Thoracic aorta (tissue), 2 donors: Measurements from ENCODE around the gene CAB39L. TPM values are rescaled to one million over a fixed set of nuclear protein-coding genes. Genes with fewer than 3 reads are reported as not detected.

ENCODE experiments used
- ATAC-seq: fragments of 150-250 bp; one replicate; pipeline ENCODE4 v1.8.0; 2017; ENCODE audit warnings: low read depth; ENCODE audit not compliant: insufficient number of reproducible peaks, low FRiP score
- DNase-seq: peaks from one replicate; pipeline ENCODE4 v3.0.0-alpha.2; 2020; ENCODE audit warnings: low spot score
- H3K27ac ChIP-seq, 2 donors: fragments of 200-600 bp; sonication (generic); 1 replicate in 1 of 2; 2 replicates in 1 of 2; pipeline ENCODE4 v1.5.1; 2016; ENCODE audit warnings: mild to moderate bottlenecking in 2 of 2, moderate library complexity in 2 of 2
- H3K27me3 ChIP-seq: fragments of 200-600 bp; sonication (generic); replicated peaks from 2 replicates; pipeline ENCODE4 v1.6.0; 2016; ENCODE audit warnings: mild to moderate bottlenecking; ENCODE audit not compliant: insufficient read depth
- H3K36me3 ChIP-seq: fragments of 200-600 bp; sonication (generic); one replicate; pipeline ENCODE4 v1.5.1; 2016
- H3K4me1 ChIP-seq, 2 donors: fragments of 200-600 bp; sonication (generic); 1 replicate in 1 of 2; 2 replicates in 1 of 2; pipeline versions ENCODE4 v1.5.1 to v1.6.0; 2016; ENCODE audit warnings: low read depth in 2 of 2, mild to moderate bottlenecking in 1 of 2; ENCODE audit not compliant: control insufficient read depth in 1 of 2
- H3K4me3 ChIP-seq: fragments of 200-600 bp; sonication (generic); 2 replicates; pipeline ENCODE4 v1.5.1; 2016; ENCODE audit warnings: mild to moderate bottlenecking
- H3K9me3 ChIP-seq: fragments of 200-600 bp; sonication (generic); 2 replicates; pipeline ENCODE4 v1.5.1; 2016
- total RNA-seq, 2 donors: library from RNA; depleted of rRNA; stranded (reverse); fragments of >200 nt; gene quantifications; one replicate each; pipeline versions ENCODE4 v1.1.0 to v1.2.3, GENCODE V29; 2016
- TF ChIP-seq, protein P1 (sequence below): fragments of 200-600 bp; sonication (generic); IDR thresholded peaks from one replicate; pipeline ENCODE4 v1.5.1; 2019; ENCODE audit warnings: antibody characterized with exemption

CAB39L gene
- total RNA-seq, 2 donors from 2014 or later = 38.7 to 46.7 TPM

DNA sequence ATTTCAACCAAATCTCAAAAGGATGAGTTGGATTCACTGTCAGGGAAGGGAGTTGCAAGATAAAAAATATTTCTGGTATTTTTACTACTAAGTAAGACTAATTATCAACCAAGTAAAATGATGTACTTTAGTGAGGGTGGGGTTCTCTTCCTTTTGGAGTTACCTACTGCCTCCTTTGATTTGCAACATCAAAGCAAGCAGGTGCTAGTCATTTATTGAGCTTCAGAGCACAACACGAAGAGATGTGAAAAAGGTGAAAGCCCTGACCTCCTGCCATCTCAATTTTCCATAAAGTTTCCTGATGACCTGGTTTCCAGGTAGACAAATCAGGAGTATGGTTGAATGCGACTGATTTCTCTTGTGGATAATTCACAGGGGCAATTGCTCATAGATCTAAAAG lies 100.1 kb downstream of the CAB39L start:
- H3K36me3 ChIP-seq = peaks cover 6% of the 10 kb centered on the region
- no peak overlapping the region for H3K4me3 ChIP-seq
- H3K27ac ChIP-seq = no peak overlapping the region
- no peaks in the 10 kb centered on the region for H3K27me3 ChIP-seq
- no peaks in the 10 kb centered on the region for H3K9me3 ChIP-seq
- ATAC-seq (no peak), DNase-seq (no peak)
- no peaks in the 10 kb centered on the region for H3K4me1 ChIP-seq
- TF ChIP-seq, protein P1, sequence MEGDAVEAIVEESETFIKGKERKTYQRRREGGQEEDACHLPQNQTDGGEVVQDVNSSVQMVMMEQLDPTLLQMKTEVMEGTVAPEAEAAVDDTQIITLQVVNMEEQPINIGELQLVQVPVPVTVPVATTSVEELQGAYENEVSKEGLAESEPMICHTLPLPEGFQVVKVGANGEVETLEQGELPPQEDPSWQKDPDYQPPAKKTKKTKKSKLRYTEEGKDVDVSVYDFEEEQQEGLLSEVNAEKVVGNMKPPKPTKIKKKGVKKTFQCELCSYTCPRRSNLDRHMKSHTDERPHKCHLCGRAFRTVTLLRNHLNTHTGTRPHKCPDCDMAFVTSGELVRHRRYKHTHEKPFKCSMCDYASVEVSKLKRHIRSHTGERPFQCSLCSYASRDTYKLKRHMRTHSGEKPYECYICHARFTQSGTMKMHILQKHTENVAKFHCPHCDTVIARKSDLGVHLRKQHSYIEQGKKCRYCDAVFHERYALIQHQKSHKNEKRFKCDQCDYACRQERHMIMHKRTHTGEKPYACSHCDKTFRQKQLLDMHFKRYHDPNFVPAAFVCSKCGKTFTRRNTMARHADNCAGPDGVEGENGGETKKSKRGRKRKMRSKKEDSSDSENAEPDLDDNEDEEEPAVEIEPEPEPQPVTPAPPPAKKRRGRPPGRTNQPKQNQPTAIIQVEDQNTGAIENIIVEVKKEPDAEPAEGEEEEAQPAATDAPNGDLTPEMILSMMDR = no peak

DNA sequence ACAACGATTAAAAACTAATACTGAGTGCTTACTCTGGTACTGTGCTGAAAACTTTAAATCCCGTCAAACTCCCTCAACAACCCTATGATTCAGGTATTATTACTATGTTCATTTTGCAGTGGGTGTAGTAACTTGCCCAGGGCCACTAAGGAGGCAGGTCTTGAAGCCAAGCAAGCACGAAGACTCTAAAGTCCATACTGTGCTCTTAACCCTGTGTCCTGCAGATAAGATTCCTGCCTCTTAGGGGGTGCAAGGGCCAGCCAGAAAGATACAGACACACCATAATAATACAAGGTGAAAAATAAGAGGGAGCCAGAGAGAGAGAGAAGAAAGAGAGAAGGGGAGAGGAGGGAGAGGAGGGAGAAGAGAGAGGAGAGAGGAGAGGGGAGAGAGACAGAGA lies 100.6 kb downstream of the CAB39L start:
- H3K27ac ChIP-seq = no peak overlapping the region
- no peaks in the 10 kb centered on the region for H3K9me3 ChIP-seq
- no peak overlapping the region for H3K4me3 ChIP-seq
- H3K4me1 ChIP-seq = no peaks in the 10 kb centered on the region
- TF ChIP-seq, protein P1 = no peak
- DNase-seq = no peak
- ATAC-seq = no peak
- H3K27me3 ChIP-seq = no peaks in the 10 kb centered on the region
- H3K36me3 ChIP-seq = peaks cover 3% of the 10 kb centered on the region

GRCh38 chr13:49342454-49342853 lies 101.4 kb downstream of the CAB39L start:
- H3K27me3 ChIP-seq = no peaks in the 10 kb centered on the region
- no peak for ATAC-seq
- peaks cover 3% of the 10 kb centered on the region for H3K36me3 ChIP-seq
- no peaks in the 10 kb centered on the region for H3K9me3 ChIP-seq
- H3K4me1 ChIP-seq = no peaks in the 10 kb centered on the region
- DNase-seq = no peak
- TF ChIP-seq, protein P1 = no peak
- no peak overlapping the region for H3K4me3 ChIP-seq
- H3K27ac ChIP-seq = no peak overlapping the region

GRCh38 chr13:49341941-49342340 lies 101.9 kb downstream of the CAB39L start:
- TF ChIP-seq, protein P1 = no peak
- H3K27me3 ChIP-seq = no peaks in the 10 kb centered on the region
- H3K36me3 ChIP-seq = peaks cover 3% of the 10 kb centered on the region
- no peak overlapping the region for H3K4me3 ChIP-seq
- ATAC-seq (no peak), DNase-seq (no peak)
- no peaks in the 10 kb centered on the region for H3K9me3 ChIP-seq
- no peak overlapping the region for H3K27ac ChIP-seq
- no peaks in the 10 kb centered on the region for H3K4me1 ChIP-seq

GRCh38 chr13:49341517-49341916 lies 102.3 kb downstream of the CAB39L start:
- no peaks in the 10 kb centered on the region for H3K4me1 ChIP-seq
- H3K27me3 ChIP-seq = no peaks in the 10 kb centered on the region
- TF ChIP-seq, protein P1 = no peak
- peaks cover 3% of the 10 kb centered on the region for H3K36me3 ChIP-seq
- H3K27ac ChIP-seq = no peak overlapping the region
- ATAC-seq (no peak), DNase-seq (no peak)
- no peaks in the 10 kb centered on the region for H3K9me3 ChIP-seq
- no peak overlapping the region for H3K4me3 ChIP-seq
